Measurements from ENCODE around the gene PNO1.
"Not testable (repeated sequence)": the region's sequence is repeated elsewhere in the genome, so short reads cannot be mapped to it uniquely, and the experiment has no call there.

The PNO1 gene

GRCh38 chr2:68172521-68172920 lies 14.8 kb downstream of the PNO1 start:
- no peak overlapping the region for H3K4me3 ChIP-seq (ENCODE audit: low read depth, low read length)
- TF ChIP-seq CTCF (IDR thresholded peaks at IDR 0.05; ENCODE audit: low read depth, low read length): no peak

DNA sequence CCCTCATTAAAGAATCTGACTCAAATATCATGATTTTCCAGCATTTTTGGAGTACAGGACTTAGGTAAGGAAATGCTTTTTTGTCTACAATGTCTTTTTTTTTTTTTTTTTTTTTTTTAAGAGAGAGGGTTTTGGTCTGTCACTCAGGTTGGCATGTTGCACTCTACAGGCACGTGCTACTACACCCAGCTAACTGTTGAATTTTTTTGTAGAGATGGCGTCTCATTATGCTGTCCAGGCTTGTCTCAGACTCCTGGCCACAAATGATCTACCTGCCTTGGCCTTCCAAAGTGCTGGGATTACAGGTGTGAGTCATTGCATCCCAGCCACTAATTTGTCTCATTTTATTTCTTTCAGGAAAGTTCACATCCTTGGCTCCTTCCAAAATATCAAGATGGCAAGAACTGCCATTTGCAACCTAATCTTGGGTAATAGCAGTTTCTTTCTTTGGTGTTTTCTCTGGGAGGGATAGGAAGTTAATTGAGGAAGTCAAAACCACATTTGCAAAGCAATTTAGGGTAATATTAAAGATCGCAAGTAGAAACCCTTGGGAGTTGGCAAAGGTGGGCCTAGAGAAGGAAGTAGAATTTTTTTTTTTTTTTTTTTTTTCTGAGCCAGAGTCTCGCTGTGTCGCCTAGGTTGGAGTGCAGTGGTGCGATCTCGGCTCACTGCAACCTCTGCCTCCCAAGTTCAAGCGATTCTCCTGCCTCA lies 15.5 kb downstream of the PNO1 start:
- no peak for TF ChIP-seq CTCF (IDR thresholded peaks at IDR 0.05; ENCODE audit: low read depth, low read length)
- H3K4me3 ChIP-seq (ENCODE audit: low read depth, low read length): no peak overlapping the region

DNA sequence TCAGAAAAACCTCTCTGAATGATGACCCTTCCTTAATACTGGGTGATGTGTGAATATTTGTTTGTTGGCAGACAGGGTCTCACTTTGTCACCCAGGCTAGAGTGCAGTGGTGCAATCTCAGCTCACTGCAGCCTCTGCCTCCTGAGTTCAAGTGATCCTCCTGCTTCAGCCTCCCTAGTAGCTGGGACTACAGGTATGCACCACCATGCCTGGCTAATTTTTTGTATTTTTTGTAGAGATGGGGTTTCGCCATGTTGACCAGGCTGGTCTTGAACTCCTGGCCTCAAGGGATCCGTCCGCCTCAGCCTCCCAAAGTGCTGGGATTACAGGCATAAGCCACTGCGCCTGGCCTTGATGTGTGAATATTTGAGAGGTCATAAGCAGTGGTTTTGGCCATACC lies 17.5 kb downstream of the PNO1 start:
- not testable (repeated sequence) for H3K4me3 ChIP-seq (ENCODE audit: low read depth, low read length)

- TF ChIP-seq CTCF (IDR thresholded peaks at IDR 0.05; ENCODE audit: low read depth, low read length): no peak
- no peak overlapping the region for H3K4me3 ChIP-seq (ENCODE audit: low read depth, low read length)
Observed at GRCh38 chr2:68176657-68177056, 19.0 kb downstream of the PNO1 start.

GRCh38 chr2:68177541-68177940 lies 19.9 kb downstream of the PNO1 start:
- TF ChIP-seq CTCF (IDR thresholded peaks at IDR 0.05; ENCODE audit: low read depth, low read length): no peak
- H3K4me3 ChIP-seq (ENCODE audit: low read depth, low read length): no peak overlapping the region

- H3K4me3 ChIP-seq (ENCODE audit: low read depth, low read length): no peak overlapping the region
- no peak for TF ChIP-seq CTCF (IDR thresholded peaks at IDR 0.05; ENCODE audit: low read depth, low read length)
Observed at GRCh38 chr2:68178432-68178831, 20.7 kb downstream of the PNO1 start.

GRCh38 chr2:68178954-68179627 lies 21.4 kb downstream of the PNO1 start:
- TF ChIP-seq CTCF (IDR thresholded peaks at IDR 0.05; ENCODE audit: low read depth, low read length): no peak
- no peak overlapping the region for H3K4me3 ChIP-seq (ENCODE audit: low read depth, low read length)
